H9 (cell line): ENCODE data around the gene ZNF44. TPM values are rescaled to one million over a fixed set of nuclear protein-coding genes. Genes with fewer than 3 reads are reported as not detected.

ENCODE experiments used
- DNase-seq: peaks from one replicate; pipeline ENCODE4 v3.0.0-alpha.2; 2017
- H2AFZ ChIP-seq: one replicate; pipeline ENCODE4 v1.6.1; 2013; ENCODE audit warnings: mild to moderate bottlenecking, low read length, control low read depth, moderate library complexity
- H2AK5ac ChIP-seq: 2 replicates; pipeline ENCODE4 v1.6.1; 2013; ENCODE audit warnings: low read length, control low read depth, mixed read lengths; ENCODE audit not compliant: insufficient read length
- H2BK120ac ChIP-seq: one replicate; pipeline ENCODE4 v1.6.1; 2013; ENCODE audit warnings: low read depth, mild to moderate bottlenecking, low read length, control low read depth, inconsistent platforms; ENCODE audit not compliant: poor library complexity, severe bottlenecking
- H2BK12ac ChIP-seq: 2 replicates; pipeline ENCODE4 v1.6.1; 2013; ENCODE audit warnings: low read length, control low read depth, mixed read lengths, low read depth; ENCODE audit not compliant: insufficient read length
- H2BK15ac ChIP-seq: 2 replicates; pipeline ENCODE4 v1.6.1; 2013; ENCODE audit warnings: low read depth, low read length, control low read depth
- H2BK20ac ChIP-seq: one replicate; pipeline ENCODE4 v1.6.1; 2013; ENCODE audit warnings: low read depth, mild to moderate bottlenecking, low read length, control low read depth, inconsistent platforms; ENCODE audit not compliant: poor library complexity, severe bottlenecking
- H2BK5ac ChIP-seq: 2 replicates; pipeline ENCODE4 v1.6.1; 2013; ENCODE audit warnings: low read length, control low read depth, mixed read lengths; ENCODE audit not compliant: insufficient read length
- H3K14ac ChIP-seq: 2 replicates; pipeline ENCODE4 v1.6.1; 2013; ENCODE audit warnings: low read length, control low read depth; ENCODE audit not compliant: insufficient read depth
- H3K18ac ChIP-seq: 2 replicates; pipeline ENCODE4 v1.6.1; 2013; ENCODE audit warnings: low read depth, mild to moderate bottlenecking, mixed read lengths, low read length, control low read depth; ENCODE audit not compliant: insufficient read length
- H3K23ac ChIP-seq: 2 replicates; pipeline ENCODE4 v1.6.1; 2013; ENCODE audit warnings: low read length, control low read depth, mixed read lengths, low read depth; ENCODE audit not compliant: insufficient read length
- H3K23me2 ChIP-seq: 2 replicates; pipeline ENCODE4 v1.6.1; 2013; ENCODE audit warnings: low read depth, mild to moderate bottlenecking, mixed read lengths, low read length, control low read depth; ENCODE audit not compliant: insufficient read length, poor library complexity, severe bottlenecking
- H3K27ac ChIP-seq: 2 replicates; pipeline ENCODE4 v1.5.1; 2013; ENCODE audit warnings: low read length, control low read depth, mixed read lengths, low read depth; ENCODE audit not compliant: insufficient read length
- H3K27me3 ChIP-seq: 2 replicates; pipeline ENCODE4 v1.6.1; 2013; ENCODE audit warnings: low read length, control low read depth, inconsistent platforms; ENCODE audit not compliant: insufficient read depth
- H3K4ac ChIP-seq: 2 replicates; pipeline ENCODE4 v1.6.1; 2013; ENCODE audit warnings: low read depth, mild to moderate bottlenecking, control low read depth, inconsistent platforms, low read length, moderate library complexity
- H3K4me1 ChIP-seq: 2 replicates; pipeline ENCODE4 v1.6.1; 2013; ENCODE audit warnings: low read length, control low read depth, inconsistent platforms; ENCODE audit not compliant: insufficient read depth
- H3K4me2 ChIP-seq: 2 replicates; pipeline ENCODE4 v1.6.1; 2013; ENCODE audit warnings: low read length, control low read depth, mixed read lengths; ENCODE audit not compliant: insufficient read length, insufficient read depth
- H3K56ac ChIP-seq: 2 replicates; pipeline ENCODE4 v1.6.1; 2013; ENCODE audit warnings: low read depth, mild to moderate bottlenecking, mixed read lengths, low read length, control low read depth; ENCODE audit not compliant: insufficient read length
- H3K79me1 ChIP-seq: 2 replicates; pipeline ENCODE4 v1.6.1; 2013; ENCODE audit warnings: low read depth, mild to moderate bottlenecking, moderate library complexity, low read length, control low read depth, inconsistent platforms; ENCODE audit not compliant: insufficient read depth, poor library complexity, severe bottlenecking
- H3K79me2 ChIP-seq: 2 replicates; pipeline ENCODE4 v1.6.1; 2013; ENCODE audit warnings: low read length, control low read depth, inconsistent platforms; ENCODE audit not compliant: insufficient read depth
- H3K9ac ChIP-seq: 2 replicates; pipeline ENCODE4 v1.6.1; 2013; ENCODE audit warnings: low read length, control low read depth, mixed read lengths; ENCODE audit not compliant: insufficient read length; ENCODE audit errors: extremely low read depth
- H3K9me3 ChIP-seq: one replicate; pipeline ENCODE4 v1.6.1; 2013; ENCODE audit warnings: low read depth, low read length, inconsistent platforms; ENCODE audit not compliant: control insufficient read depth
- H3T11ph ChIP-seq: one replicate; pipeline ENCODE4 v1.6.1; 2013; ENCODE audit warnings: mild to moderate bottlenecking, low read length, control low read depth, inconsistent platforms
- H4K20me1 ChIP-seq: one replicate; pipeline ENCODE4 v1.6.1; 2013; ENCODE audit not compliant: control insufficient read depth, insufficient read length, insufficient read depth
- H4K5ac ChIP-seq: 2 replicates; pipeline ENCODE4 v1.6.1; 2013; ENCODE audit warnings: low read depth, mild to moderate bottlenecking, mixed read lengths, low read length, control low read depth; ENCODE audit not compliant: insufficient read length
- H4K8ac ChIP-seq: replicated peaks from 2 replicates; pipeline ENCODE4 v1.6.1; 2013; ENCODE audit warnings: low read length, control low read depth, mixed read lengths, low read depth; ENCODE audit not compliant: insufficient read length
- H4K91ac ChIP-seq: 2 replicates; pipeline ENCODE4 v1.6.1; 2013; ENCODE audit warnings: low read depth, mild to moderate bottlenecking, moderate library complexity, mixed read lengths, low read length, control low read depth; ENCODE audit not compliant: insufficient read length
- H3K27ac Mint-ChIP-seq, 3 experiments: 2 replicates in 2 of 3; 3 replicates in 1 of 3; pipeline ENCODE4 v1.8.0; 2020 to 2021; ENCODE audit warnings: mixed read lengths in 3 of 3, mild to moderate bottlenecking in 1 of 3, moderate library complexity in 1 of 3
- H3K27me3 Mint-ChIP-seq: 2 replicates; pipeline ENCODE4 v1.8.0; 2021; ENCODE audit warnings: low read depth, mild to moderate bottlenecking, moderate library complexity, mixed read lengths
- H3K36me3 Mint-ChIP-seq, 3 experiments: 2 replicates in 2 of 3; 3 replicates in 1 of 3; pipeline ENCODE4 v1.8.0; 2020 to 2021; ENCODE audit warnings: low read depth in 3 of 3, mixed read lengths in 3 of 3; ENCODE audit not compliant: insufficient read depth in 1 of 3
- H3K4me1 Mint-ChIP-seq, 2 experiments: 2 replicates each; pipeline ENCODE4 v1.8.0; 2020; ENCODE audit warnings: mixed read lengths in 2 of 2
- H3K4me3 Mint-ChIP-seq, 2 experiments: 2 replicates in 1 of 2; 3 replicates in 1 of 2; pipeline ENCODE4 v1.8.0; 2020 to 2021; ENCODE audit warnings: mild to moderate bottlenecking in 2 of 2, mixed read lengths in 2 of 2, moderate library complexity in 1 of 2
- H3K9me3 Mint-ChIP-seq, 2 experiments: 2 replicates in 1 of 2; 3 replicates in 1 of 2; pipeline ENCODE4 v1.8.0; 2020; ENCODE audit warnings: mild to moderate bottlenecking in 2 of 2, mixed read lengths in 2 of 2, moderate library complexity in 1 of 2
- WGBS: extraction: QIAGEN DNeasy Blood & Tissue Kit; methylation state at CpG from one replicate; pipeline ENCODE4 v1.1.7; 2013; ENCODE audit warnings: missing lambda C conversion rate, low lambda C conversion rate, mixed read lengths; ENCODE audit not compliant: insufficient read length; ENCODE audit errors: extremely low coverage; 5-methylcytosine and 5-hydroxymethylcytosine counted together
- total RNA-seq: library from RNA; stranded (reverse); gene quantifications from 2 replicates; pipeline ENCODE4 v1.2.1, GENCODE V29; 2021
- TF ChIP-seq, protein P1 (sequence below): fragments of 200-600 bp; sonication (generic); conservative IDR thresholded peaks from 3 replicates; pipeline ENCODE4 v1.8.0; 2021; ENCODE audit warnings: antibody characterized with exemption, mild to moderate bottlenecking

ZNF44 gene
- total RNA-seq, 1 experiment from 2014 or later: 6.9 TPM

DNA sequence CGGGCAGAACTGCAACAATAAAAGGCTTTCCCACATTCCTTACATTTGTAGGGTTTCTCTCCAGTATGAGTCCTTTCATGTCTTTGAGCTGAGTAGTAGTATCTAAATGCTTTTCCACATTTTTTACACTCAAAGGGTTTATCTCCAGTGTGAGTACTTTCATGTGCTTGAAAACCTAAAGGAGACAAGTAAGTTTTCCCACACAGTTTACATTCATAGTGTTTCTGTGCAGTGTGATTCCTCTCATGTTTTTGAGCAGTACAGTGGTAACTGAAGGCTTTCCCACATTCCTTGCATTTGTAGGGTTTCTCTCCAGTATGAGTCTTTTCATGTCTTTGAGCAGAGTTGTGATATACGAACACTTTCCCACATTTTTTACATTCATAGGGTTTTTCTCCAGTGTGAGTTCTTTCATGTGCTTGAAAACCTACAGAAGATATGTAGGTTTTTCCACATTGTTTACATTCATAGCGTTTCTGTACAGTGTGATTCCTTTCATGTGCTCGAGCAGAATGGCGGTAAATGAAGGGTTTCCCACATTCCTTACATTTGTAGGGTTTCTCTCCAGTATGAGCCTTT lies 47.0 kb downstream of the ZNF44 start:
- Histone ChIP-seq H3K27me3 (no peaks in the 10 kb centered on the region), H3K79me2 (no peaks in the 10 kb centered on the region), H3K79me1 (no peaks in the 10 kb centered on the region), H3K9me3 (peaks cover 46% of the 10 kb centered on the region), H2BK5ac (no peak overlapping the region), H2BK20ac (no peak overlapping the region), H3K9ac (no peak overlapping the region), H2BK120ac (no peak overlapping the region), H3K18ac (no peak overlapping the region), H4K5ac (no peak overlapping the region), H2AFZ (no peak overlapping the region), H4K20me1 (no peaks in the 10 kb centered on the region), H4K91ac (no peak overlapping the region), H2BK15ac (no peak overlapping the region), H3K14ac (no peak overlapping the region), H3K27ac (no peak overlapping the region), H3K4ac (no peak overlapping the region), H2AK5ac (no peak overlapping the region), H2BK12ac (no peak overlapping the region), H3K4me1 (no peaks in the 10 kb centered on the region), H4K8ac (no peak overlapping the region), H3T11ph (no peak overlapping the region), H3K56ac (no peak overlapping the region), H3K23me2 (no peaks in the 10 kb centered on the region), H3K23ac (no peak overlapping the region), H3K4me2 (no peak overlapping the region)
- Mint-ChIP-seq H3K36me3 (peaks cover 16 to 32% (median 17%) of the 10 kb centered on the region in 3 experiments), H3K27me3 (no peaks in the 10 kb centered on the region; the same call in none of the 2 replicates), H3K4me1 (no peaks in the 10 kb centered on the region), H3K9me3 (peaks cover 78 to 83% of the 10 kb centered on the region in 2 experiments), H3K27ac (no peak overlapping the region), H3K4me3 (no peak overlapping the region)
- TF ChIP-seq, protein P1, sequence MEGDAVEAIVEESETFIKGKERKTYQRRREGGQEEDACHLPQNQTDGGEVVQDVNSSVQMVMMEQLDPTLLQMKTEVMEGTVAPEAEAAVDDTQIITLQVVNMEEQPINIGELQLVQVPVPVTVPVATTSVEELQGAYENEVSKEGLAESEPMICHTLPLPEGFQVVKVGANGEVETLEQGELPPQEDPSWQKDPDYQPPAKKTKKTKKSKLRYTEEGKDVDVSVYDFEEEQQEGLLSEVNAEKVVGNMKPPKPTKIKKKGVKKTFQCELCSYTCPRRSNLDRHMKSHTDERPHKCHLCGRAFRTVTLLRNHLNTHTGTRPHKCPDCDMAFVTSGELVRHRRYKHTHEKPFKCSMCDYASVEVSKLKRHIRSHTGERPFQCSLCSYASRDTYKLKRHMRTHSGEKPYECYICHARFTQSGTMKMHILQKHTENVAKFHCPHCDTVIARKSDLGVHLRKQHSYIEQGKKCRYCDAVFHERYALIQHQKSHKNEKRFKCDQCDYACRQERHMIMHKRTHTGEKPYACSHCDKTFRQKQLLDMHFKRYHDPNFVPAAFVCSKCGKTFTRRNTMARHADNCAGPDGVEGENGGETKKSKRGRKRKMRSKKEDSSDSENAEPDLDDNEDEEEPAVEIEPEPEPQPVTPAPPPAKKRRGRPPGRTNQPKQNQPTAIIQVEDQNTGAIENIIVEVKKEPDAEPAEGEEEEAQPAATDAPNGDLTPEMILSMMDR: no peak
- no CpG with 5 or more reads among the region's 5 CpGs for WGBS
- DNase-seq: no peak
